Immature natural killer cell (primary cell): ENCODE results near the gene CD300LG. TPM values are rescaled to one million over a fixed set of nuclear protein-coding genes. Genes with fewer than 3 reads are reported as not detected.

Source experiments
- DNase-seq, 3 donors: peaks; one replicate each; pipeline ENCODE4 v3.0.0; 2022; ENCODE audit warnings: mixed read lengths in 1 of 3
- H3K27ac Mint-ChIP-seq, 6 donors: one replicate each; pipeline ENCODE4 v1.8.0; 2020; ENCODE audit warnings: mixed read lengths in 6 of 6, mild to moderate bottlenecking in 5 of 6, inconsistent platforms in 4 of 6, moderate library complexity in 3 of 6
- H3K27me3 Mint-ChIP-seq, 3 donors: one replicate each; pipeline ENCODE4 v1.8.0; 2020 to 2021; ENCODE audit warnings: low read depth in 3 of 3, mild to moderate bottlenecking in 3 of 3, mixed read lengths in 3 of 3, moderate library complexity in 3 of 3, inconsistent platforms in 1 of 3
- H3K36me3 Mint-ChIP-seq, 3 donors: one replicate each; pipeline ENCODE4 v1.8.0; 2020; ENCODE audit warnings: mixed read lengths in 3 of 3, inconsistent platforms in 2 of 3, mild to moderate bottlenecking in 2 of 3
- H3K4me1 Mint-ChIP-seq, 2 donors: one replicate each; pipeline ENCODE4 v1.8.0; 2020; ENCODE audit warnings: inconsistent platforms in 2 of 2, mild to moderate bottlenecking in 2 of 2, mixed read lengths in 2 of 2, moderate library complexity in 1 of 2
- H3K4me3 Mint-ChIP-seq, 5 donors: one replicate each; pipeline ENCODE4 v1.8.0; 2020; ENCODE audit warnings: mild to moderate bottlenecking in 5 of 5, mixed read lengths in 5 of 5, inconsistent platforms in 3 of 5, moderate library complexity in 3 of 5
- H3K9me3 Mint-ChIP-seq, 6 donors: one replicate each; pipeline ENCODE4 v1.8.0; 2020; ENCODE audit warnings: mild to moderate bottlenecking in 6 of 6, mixed read lengths in 6 of 6, inconsistent platforms in 4 of 6, moderate library complexity in 3 of 6
- polyA plus RNA-seq, 3 donors: library from polyadenylated mRNA; unstranded; fragments of 300-500 nt; fragmentation: Illumina TruSeq; gene quantifications; one replicate each; pipeline ENCODE4 v1.2.3, GENCODE V29; 2021

CD300LG gene
- polyA plus RNA-seq, 3 donors from 2014 or later, result not detected

DNA sequence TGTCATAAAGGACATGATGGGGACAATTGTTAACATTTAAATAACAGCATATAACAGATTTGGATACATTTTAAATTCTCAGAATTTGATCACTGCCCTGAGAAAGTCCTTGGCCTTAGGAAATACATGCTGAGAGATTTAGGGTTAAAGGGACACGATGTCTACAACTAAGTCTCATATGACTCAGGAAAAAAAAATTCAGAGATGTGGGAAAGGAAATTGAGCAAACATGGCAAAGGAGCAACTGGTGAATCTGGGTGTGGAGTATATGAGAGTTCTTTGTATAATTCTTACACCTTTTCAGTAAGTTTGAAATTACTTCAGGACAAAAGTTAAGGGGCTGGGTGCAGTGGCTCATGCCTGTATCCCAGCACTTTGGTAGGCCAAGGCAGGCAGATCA, 32.3 kb upstream of the CD300LG start:
- Mint-ChIP-seq H3K4me3 (no peak overlapping the region), H3K36me3 (no peaks in the 10 kb centered on the region)

DNA sequence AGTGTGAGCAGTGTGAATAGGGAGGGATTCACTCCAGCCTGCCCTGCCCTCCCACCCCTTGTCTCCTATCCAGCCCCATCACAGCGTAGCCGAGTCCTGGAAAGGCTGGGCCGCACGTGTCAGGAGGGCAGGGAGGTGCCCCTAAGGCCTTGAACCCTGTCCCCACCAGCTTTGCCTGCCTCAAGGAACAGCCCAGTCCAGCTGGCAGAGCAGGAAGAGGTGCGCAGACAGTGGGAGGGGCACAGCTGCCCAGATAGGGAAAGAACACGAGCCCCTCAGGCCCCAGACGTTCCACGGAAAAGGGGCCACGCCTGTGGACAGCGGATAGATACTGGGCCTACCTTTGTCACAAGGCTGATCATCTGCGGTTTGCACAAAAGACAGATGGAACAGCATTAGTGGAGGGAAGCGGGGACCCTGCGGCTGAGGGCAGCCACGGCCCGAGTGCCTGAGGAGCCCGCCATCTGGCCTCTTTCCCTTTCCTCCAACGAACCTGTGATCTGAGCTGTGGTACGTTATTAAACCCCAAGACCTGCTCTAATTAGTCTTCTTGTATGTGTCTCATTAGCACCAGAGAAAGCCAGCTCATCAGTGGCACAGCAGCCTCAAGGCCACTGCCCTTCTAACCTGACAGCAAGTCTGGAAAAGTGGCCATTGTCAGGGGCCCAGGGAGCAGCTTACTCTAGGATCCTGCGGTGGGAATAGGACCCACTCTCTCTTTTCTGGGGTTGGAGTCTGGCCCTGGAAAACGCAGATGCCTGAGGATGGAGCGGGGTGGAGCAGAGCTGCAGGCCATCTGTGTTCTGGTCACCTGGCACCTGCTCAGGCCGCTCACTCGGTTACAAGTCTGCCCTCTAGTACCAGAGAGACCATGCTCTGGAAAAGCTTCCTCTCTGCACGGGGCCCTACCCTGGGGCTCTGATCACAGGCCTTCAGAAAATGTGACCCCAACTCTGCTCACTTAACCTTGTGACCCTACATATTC, 30.3 kb upstream of the CD300LG start:
- H3K36me3 Mint-ChIP-seq, result no peaks in the 10 kb centered on the region
- no peaks in the 10 kb centered on the region for H3K4me1 Mint-ChIP-seq
- no peak overlapping the region for H3K4me3 Mint-ChIP-seq
- DNase-seq, result no peak
- no peak overlapping the region for H3K27ac Mint-ChIP-seq
- H3K9me3 Mint-ChIP-seq, result no peaks in the 10 kb centered on the region
- peaks cover 1 to 7% (median 2%) of the 10 kb centered on the region in 3 donors for H3K27me3 Mint-ChIP-seq

More for the DNA sequence above, 32.3 kb upstream of the CD300LG start:
- Mint-ChIP-seq H3K27me3 (peaks cover 1 to 11% (median 2%) of the 10 kb centered on the region in 3 donors), H3K27ac (no peak overlapping the region), H3K9me3 (no peaks in the 10 kb centered on the region), H3K4me1 (no peaks in the 10 kb centered on the region)
- no peak for DNase-seq

DNA sequence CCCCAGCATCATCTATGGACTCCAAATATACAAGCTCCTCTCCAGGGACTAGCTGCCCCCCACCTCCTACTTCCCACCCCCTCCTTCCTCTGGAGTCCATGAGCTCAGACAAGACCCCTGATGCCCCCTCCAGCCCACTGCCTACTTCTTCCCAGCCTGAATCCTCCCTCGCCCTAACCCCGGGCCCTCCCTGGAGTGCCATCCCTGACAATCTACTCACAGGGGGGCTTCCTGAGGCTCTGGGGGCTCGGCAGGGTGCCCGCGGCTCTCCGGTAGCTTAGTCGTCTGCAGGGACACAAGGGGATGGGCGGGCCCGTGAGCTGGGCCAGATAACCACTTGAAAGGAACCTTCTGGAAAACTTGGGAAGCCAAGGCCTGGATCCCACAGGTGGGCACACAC, 29.1 kb upstream of the CD300LG start:
- no peaks in the 10 kb centered on the region for H3K36me3 Mint-ChIP-seq
- DNase-seq, result no peak
- H3K4me3 Mint-ChIP-seq, result no peak overlapping the region
- H3K9me3 Mint-ChIP-seq, result no peaks in the 10 kb centered on the region
- no peak overlapping the region for H3K27ac Mint-ChIP-seq
- H3K27me3 Mint-ChIP-seq, result peaks cover 0 to 2% (median 0%) of the 10 kb centered on the region in 3 donors
- H3K4me1 Mint-ChIP-seq, result no peaks in the 10 kb centered on the region

DNA sequence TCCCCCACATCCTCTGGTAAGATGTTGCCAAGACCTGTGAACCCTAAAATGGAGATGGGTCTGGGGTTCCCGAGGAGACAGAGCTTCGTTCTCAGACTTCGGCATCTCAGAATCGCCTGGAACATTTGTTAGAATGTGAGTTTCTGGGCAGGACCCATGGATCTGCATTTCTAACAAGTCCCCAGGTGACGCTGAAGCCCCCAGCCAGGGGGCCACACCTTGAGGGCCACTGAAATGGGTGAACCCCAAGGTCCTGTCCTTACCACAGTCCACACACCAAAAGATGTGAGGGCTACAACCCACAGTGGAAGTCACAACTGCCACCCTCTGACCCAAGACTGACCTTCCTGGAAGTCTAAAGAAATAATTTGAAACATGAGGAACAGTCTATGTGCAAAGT, 28.0 kb upstream of the CD300LG start:
- Mint-ChIP-seq H3K4me1 (no peaks in the 10 kb centered on the region), H3K36me3 (no peaks in the 10 kb centered on the region), H3K27me3 (peaks cover 0 to 2% (median 2%) of the 10 kb centered on the region in 3 donors), H3K27ac (no peak overlapping the region), H3K9me3 (no peaks in the 10 kb centered on the region), H3K4me3 (no peak overlapping the region)
- DNase-seq, result no peak

DNA sequence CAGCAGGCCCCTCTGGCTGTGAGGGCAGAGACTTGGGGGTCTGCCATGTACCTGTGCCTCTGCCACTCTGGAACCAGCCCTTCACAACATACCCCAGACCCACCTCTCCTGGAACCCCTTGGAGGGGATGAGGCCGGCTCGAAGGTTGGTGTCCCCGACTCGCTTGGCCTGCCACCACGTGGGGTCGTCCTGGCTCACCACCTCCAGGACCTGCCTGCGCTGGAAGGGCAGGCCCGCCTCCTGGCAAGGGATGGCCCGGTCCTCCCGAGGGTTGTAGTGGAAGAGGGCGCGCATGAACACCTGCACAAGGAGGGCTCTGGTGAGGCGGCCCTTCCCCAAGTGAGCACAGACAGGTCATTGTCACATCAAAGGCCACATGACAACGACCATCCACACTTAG, 26.2 kb upstream of the CD300LG start:
- peaks cover 2 to 3% (median 2%) of the 10 kb centered on the region in 3 donors for H3K27me3 Mint-ChIP-seq
- H3K36me3 Mint-ChIP-seq, result no peaks in the 10 kb centered on the region
- no peaks in the 10 kb centered on the region for H3K4me1 Mint-ChIP-seq
- DNase-seq, result no peak
- H3K9me3 Mint-ChIP-seq, result no peaks in the 10 kb centered on the region
- no peak overlapping the region for H3K27ac Mint-ChIP-seq
- H3K4me3 Mint-ChIP-seq, result no peak overlapping the region

DNA sequence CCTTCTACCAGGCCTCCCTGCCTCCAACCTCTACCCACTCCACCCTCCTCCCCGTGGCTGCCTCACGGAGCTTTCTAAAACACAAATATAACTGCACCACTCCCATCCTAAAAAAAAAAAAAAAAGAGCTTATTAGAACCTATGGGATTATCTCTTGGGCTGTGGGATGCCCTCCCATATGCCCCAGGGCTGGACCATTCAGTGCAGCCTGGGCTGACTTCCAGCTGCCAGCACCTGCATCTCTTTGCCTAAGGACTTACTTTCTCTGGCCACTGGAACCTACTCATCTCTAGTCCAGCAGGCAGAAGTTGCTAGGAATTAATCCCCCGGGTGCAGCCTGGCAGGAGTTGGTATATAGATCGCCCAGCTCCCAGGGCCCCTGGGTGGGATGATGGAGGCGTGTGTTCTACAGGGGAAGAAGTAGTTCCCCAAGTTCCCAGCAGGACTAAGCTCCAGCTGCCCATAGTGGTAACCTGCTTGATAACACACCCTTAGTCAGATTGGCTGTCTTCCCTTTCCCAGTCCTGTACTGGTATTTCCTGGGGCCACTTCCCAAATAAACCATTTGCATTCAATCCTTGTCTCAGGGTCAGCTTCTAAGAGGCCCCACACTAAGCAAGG, 24.3 kb upstream of the CD300LG start:
- no peak for DNase-seq
- Mint-ChIP-seq H3K4me3 (no peak overlapping the region), H3K27ac (no peak overlapping the region), H3K36me3 (no peaks in the 10 kb centered on the region), H3K9me3 (no peaks in the 10 kb centered on the region), H3K27me3 (peaks cover 0 to 3% (median 2%) of the 10 kb centered on the region in 3 donors), H3K4me1 (no peaks in the 10 kb centered on the region)

DNA sequence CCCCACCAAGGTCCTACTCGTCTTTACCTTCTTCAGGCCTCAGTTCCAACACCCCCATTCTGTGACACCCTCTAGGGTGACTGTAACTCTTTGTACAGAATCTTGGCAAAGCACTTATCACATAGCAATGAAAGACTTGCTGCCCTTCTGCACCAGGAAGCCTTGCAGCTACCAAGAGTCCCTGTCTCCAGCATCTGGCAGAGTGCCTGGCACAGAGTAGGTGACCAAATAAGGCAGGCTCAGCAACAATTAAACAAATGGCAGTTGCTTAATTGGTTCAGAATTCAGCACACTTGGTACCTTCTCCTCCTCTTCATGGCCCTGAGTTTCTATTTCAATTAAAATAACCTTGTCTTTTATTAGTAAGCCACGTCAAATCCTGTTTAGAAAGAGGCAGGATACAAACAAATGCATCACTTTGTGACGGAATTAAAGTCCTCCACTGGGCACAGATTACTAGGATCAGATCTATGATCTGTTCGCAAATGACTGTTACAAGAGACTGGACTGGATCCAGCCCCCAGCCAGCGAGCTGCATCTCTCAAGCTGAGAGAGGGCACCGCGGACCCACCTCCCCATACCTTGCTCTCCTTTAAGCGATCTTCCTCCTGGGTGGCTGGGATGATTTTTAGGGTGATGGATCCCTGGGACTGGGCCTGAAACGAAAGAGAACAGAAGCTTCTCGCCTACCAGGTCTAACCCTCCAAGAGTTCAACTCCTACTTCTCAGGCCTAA, 23.5 kb upstream of the CD300LG start:
- H3K27ac Mint-ChIP-seq, result no peak overlapping the region
- H3K4me1 Mint-ChIP-seq, result no peaks in the 10 kb centered on the region
- H3K9me3 Mint-ChIP-seq, result no peaks in the 10 kb centered on the region
- no peak for DNase-seq
- no peaks in the 10 kb centered on the region for H3K36me3 Mint-ChIP-seq
- H3K4me3 Mint-ChIP-seq, result no peak overlapping the region
- H3K27me3 Mint-ChIP-seq, result peaks cover 0 to 3% (median 2%) of the 10 kb centered on the region in 3 donors

DNA sequence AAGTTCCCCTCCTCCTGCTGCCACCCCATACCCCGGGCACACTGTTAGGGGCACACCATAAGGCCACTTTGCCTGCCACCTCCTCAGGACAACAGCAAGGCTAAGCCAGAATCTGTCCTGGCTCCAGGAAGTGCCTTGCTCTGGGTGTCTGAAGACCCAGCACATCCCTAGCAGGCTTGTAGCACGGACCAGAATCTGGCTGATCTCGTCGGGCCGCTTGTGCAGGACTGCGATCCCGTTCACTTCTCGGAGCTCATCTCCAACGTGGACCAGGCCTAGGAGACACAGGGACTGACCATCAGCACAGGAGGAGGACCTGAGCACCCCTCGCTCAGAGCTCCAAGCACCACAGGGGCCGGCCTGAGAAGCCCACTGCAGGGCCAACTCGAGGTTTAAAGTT, 21.4 kb upstream of the CD300LG start:
- no peaks in the 10 kb centered on the region for H3K4me1 Mint-ChIP-seq
- no peaks in the 10 kb centered on the region for H3K36me3 Mint-ChIP-seq
- no peak overlapping the region for H3K4me3 Mint-ChIP-seq
- H3K9me3 Mint-ChIP-seq, result no peaks in the 10 kb centered on the region
- H3K27me3 Mint-ChIP-seq, result peaks cover 0 to 3% (median 2%) of the 10 kb centered on the region in 3 donors
- DNase-seq, result no peak
- H3K27ac Mint-ChIP-seq, result no peak overlapping the region

DNA sequence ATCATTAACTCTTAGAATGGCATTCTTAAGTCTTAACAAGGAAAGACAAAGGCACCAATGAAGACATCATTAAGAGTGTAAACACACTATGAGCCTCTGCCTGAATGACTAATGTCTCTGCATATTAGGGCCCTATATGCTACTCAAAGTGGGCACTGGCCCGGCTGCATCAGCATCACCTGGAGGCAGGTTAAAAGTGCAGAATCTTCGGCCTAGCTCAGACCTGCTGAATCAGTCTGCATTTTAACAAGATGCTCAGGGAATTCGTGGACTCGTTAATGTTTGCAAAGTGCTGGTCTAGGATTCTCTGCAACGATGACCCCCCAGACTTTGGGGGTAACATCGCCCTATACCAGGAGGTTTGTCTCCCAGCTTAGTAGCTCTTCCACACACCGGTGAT, 20.8 kb upstream of the CD300LG start:
- H3K9me3 Mint-ChIP-seq, result no peaks in the 10 kb centered on the region

DNA sequence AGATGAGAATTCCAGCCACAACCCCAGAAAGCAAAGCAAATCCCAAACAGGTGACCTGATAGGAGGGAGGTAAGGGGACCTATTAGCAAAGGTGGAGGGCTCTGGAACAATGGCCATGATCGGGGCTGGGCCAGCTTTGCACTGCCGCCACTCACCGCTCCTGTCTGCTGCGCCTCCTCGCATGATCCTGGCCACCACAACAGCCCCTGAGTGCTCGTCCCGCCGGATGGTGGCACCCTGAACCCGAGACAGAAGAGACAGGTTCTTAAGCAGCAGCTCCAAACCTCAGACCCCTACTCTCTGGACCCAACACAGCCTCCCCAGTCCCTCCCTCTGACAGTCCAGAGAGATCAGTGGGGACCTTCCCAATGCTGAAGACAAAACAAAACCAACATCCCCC, 19.4 kb upstream of the CD300LG start:
- DNase-seq, result no peak
- Mint-ChIP-seq H3K9me3 (peaks cover 0 to 2% (median 0%) of the 10 kb centered on the region in 6 donors), H3K36me3 (no peaks in the 10 kb centered on the region), H3K4me1 (peaks cover 0 to 2% of the 10 kb centered on the region in 2 donors), H3K27ac (no peak overlapping the region), H3K27me3 (peaks cover 6 to 13% (median 11%) of the 10 kb centered on the region in 3 donors), H3K4me3 (no peak overlapping the region)

More for the DNA sequence above, 20.8 kb upstream of the CD300LG start:
- H3K27me3 Mint-ChIP-seq, result peaks cover 0 to 6% (median 3%) of the 10 kb centered on the region in 3 donors
- H3K4me3 Mint-ChIP-seq, result no peak overlapping the region
- DNase-seq, result no peak
- no peak overlapping the region for H3K27ac Mint-ChIP-seq
- no peaks in the 10 kb centered on the region for H3K36me3 Mint-ChIP-seq
- no peaks in the 10 kb centered on the region for H3K4me1 Mint-ChIP-seq

DNA sequence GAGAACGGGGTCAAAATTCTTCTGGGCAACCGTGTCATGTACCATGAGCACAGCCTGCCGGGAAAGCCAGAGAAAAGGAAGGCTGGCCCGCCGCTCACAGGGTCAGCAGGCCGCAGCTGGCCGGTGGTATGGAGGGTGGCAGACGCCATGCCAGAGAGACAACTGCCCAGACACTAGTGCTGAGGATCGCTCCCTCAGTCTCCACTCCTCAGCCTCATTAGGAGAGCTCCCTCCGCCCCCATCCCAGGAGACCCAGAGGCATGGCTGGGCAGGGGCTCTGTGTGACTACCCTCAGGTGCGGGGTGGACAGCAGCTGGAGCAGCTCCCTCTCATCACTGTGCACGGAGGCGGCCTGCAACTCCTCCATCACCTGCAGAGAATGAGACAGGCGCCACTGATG, 17.2 kb upstream of the CD300LG start:
- DNase-seq, result no peak
- Mint-ChIP-seq H3K36me3 (no peaks in the 10 kb centered on the region), H3K27ac (no peak overlapping the region), H3K4me3 (no peak overlapping the region), H3K9me3 (peaks cover 0 to 2% (median 0%) of the 10 kb centered on the region in 6 donors), H3K4me1 (peaks cover 10 to 11% of the 10 kb centered on the region in 2 donors), H3K27me3 (peaks cover 10 to 19% (median 16%) of the 10 kb centered on the region in 3 donors)

DNA sequence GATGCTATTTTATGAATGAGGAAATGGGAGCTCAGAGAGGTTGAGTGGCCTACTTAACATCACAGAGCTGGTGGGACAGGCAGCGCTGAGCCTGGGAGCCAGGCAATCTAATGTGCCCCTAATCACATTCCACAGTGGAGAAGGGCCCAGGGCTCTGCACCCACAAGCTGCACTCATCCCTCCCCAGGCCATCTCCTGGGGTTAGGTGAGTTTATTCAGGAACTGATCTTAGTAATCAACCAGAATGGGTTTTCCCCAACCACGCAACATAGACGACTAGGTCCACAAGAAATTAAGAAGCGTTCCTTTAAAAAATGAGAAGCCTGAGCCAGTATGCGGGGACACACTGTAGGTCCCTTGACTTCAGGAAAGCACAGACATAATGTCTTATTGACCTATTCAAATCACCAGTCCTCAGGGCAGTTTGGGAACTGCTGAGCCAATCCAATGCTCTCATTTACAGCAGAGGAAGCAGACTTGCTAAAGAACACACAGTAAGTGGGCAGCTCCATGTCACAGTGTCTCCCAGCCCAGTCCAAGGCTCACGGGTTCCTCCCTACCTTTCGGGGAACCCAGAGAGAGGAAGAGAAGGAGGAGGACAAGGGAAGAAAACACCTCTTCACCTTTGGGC, 16.4 kb upstream of the CD300LG start:
- Mint-ChIP-seq H3K27me3 (peaks cover 10 to 23% (median 21%) of the 10 kb centered on the region in 3 donors), H3K27ac (no peak overlapping the region)

DNA sequence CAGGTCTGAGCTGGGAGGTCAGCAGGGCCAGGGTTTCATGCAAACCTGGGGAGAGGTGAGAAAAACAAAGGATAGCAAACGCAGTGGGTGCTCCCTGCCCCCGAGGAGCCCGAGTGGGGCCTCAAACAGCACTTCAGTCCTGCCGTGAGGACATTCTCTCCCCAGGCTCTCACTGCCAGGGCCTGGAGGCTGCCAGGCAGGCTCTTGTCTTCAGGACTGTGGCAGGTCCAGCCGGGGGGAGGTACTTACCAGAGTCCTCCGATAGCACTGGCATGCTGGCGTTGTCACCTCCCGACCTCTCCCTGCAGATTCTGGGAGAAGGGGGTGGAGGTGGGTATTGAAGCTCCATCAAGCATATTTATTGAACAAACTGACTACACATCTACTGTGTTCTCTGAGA, 15.3 kb upstream of the CD300LG start:
- H3K4me1 Mint-ChIP-seq, result peaks cover 10 to 11% of the 10 kb centered on the region in 2 donors
- peaks cover 16 to 26% (median 23%) of the 10 kb centered on the region in 3 donors for H3K27me3 Mint-ChIP-seq
- H3K9me3 Mint-ChIP-seq, result peaks cover 0 to 2% (median 0%) of the 10 kb centered on the region in 6 donors

More for the DNA sequence above, 16.4 kb upstream of the CD300LG start:
- H3K4me1 Mint-ChIP-seq, result peaks cover 10 to 11% of the 10 kb centered on the region in 2 donors
- peak overlapping the region in 3 of 5 donors; percentile 42 to 60 (median 51) for H3K4me3 Mint-ChIP-seq
- no peak for DNase-seq
- peaks cover 0 to 2% (median 0%) of the 10 kb centered on the region in 6 donors for H3K9me3 Mint-ChIP-seq
- H3K36me3 Mint-ChIP-seq, result no peaks in the 10 kb centered on the region

More for the DNA sequence above, 15.3 kb upstream of the CD300LG start:
- Mint-ChIP-seq H3K36me3 (no peaks in the 10 kb centered on the region), H3K27ac (no peak overlapping the region), H3K4me3 (peak overlapping the region; percentile 52 to 80 (median 75))
- DNase-seq, result no peak
